Jurkat, Clone E6-1 (cell line): ENCODE measurements around the gene POGK.
"Not testable (repeated sequence)": the region's sequence is repeated elsewhere in the genome, so short reads cannot be mapped to it uniquely, and the experiment has no call there.

Source experiments
- DNase-seq: peaks from one replicate; pipeline ENCODE4 v3.0.0-alpha.2; 2011; ENCODE audit warnings: low read depth, low spot score
- H3K4me3 ChIP-seq: 2 replicates; pipeline ENCODE4 v1.5.1; 2011; ENCODE audit warnings: mild to moderate bottlenecking, low read length, control low read depth, moderate library complexity

The POGK gene

GRCh38 chr1:166848193-166848592 lies 8.9 kb downstream of the POGK start:
- H3K4me3 ChIP-seq, result no peak overlapping the region
- DNase-seq, result no peak

GRCh38 chr1:166849135-166849534 lies 9.9 kb downstream of the POGK start:
- DNase-seq, result no peak
- H3K4me3 ChIP-seq, result no peak overlapping the region

- DNase-seq, result no peak
- H3K4me3 ChIP-seq, result no peak overlapping the region
Observed at GRCh38 chr1:166852918-166853317, 13.6 kb downstream of the POGK start.

- H3K4me3 ChIP-seq, result no peak overlapping the region
- DNase-seq, result no peak
Observed at GRCh38 chr1:166855558-166855957, 16.3 kb downstream of the POGK start.

- DNase-seq, result no peak
Observed at GRCh38 chr1:166857995-166858394, 18.7 kb downstream of the POGK start.

GRCh38 chr1:166858726-166859419 lies 19.6 kb downstream of the POGK start:
- no peak for DNase-seq
- no peak overlapping the region for H3K4me3 ChIP-seq

More at GRCh38 chr1:166857995-166858394, 18.7 kb downstream of the POGK start:
- no peak overlapping the region for H3K4me3 ChIP-seq

GRCh38 chr1:166859597-166859996 lies 20.3 kb downstream of the POGK start:
- no peak overlapping the region for H3K4me3 ChIP-seq
- no peak for DNase-seq

- H3K4me3 ChIP-seq, result no peak overlapping the region
- DNase-seq, result no peak
Observed at GRCh38 chr1:166865926-166866325, 26.7 kb downstream of the POGK start.

GRCh38 chr1:166868639-166869038 lies 29.4 kb downstream of the POGK start:
- no peak for DNase-seq
- no peak overlapping the region for H3K4me3 ChIP-seq

- DNase-seq, result no peak
Observed at GRCh38 chr1:166869318-166870099, 30.2 kb downstream of the POGK start.

GRCh38 chr1:166870584-166870983 lies 31.3 kb downstream of the POGK start:
- no peak for DNase-seq
- H3K4me3 ChIP-seq, result no peak overlapping the region

More at GRCh38 chr1:166869318-166870099, 30.2 kb downstream of the POGK start:
- H3K4me3 ChIP-seq, result no peak overlapping the region

GRCh38 chr1:166874464-166874863 lies 35.2 kb downstream of the POGK start:
- DNase-seq, result no peak
- H3K4me3 ChIP-seq, result no peak overlapping the region

GRCh38 chr1:166875302-166875733 lies 36.0 kb downstream of the POGK start:
- no peak for DNase-seq

GRCh38 chr1:166875734-166876539 lies 36.7 kb downstream of the POGK start, which contains the start of gene TADA1:
Gene TADA1 (minus strand): TSS chr1:166876264. CDS start chr1:166876233, 31 bp downstream.
- DNase-seq, result peak; percentile 98
- peak within 1 kb of the TSS; percentile 71 for H3K4me3 ChIP-seq

More at GRCh38 chr1:166875302-166875733, 36.0 kb downstream of the POGK start:
- peak overlapping the region; percentile 71 for H3K4me3 ChIP-seq

- peak overlapping the region; percentile 59 for H3K4me3 ChIP-seq
- DNase-seq, result no peak
Observed at GRCh38 chr1:166876540-166876838, 37.2 kb downstream of the POGK start.

- not testable (repeated sequence) for H3K4me3 ChIP-seq, DNase-seq
Observed at GRCh38 chr1:166878173-166878917, 39.1 kb downstream of the POGK start.

- DNase-seq, result no peak
- H3K4me3 ChIP-seq, result no peak overlapping the region
Observed at GRCh38 chr1:166882893-166883292, 43.6 kb downstream of the POGK start.

- no peak overlapping the region for H3K4me3 ChIP-seq
- DNase-seq, result no peak
Observed at GRCh38 chr1:166884040-166884642, 44.9 kb downstream of the POGK start.

- DNase-seq, result peak; percentile 24
Observed at GRCh38 chr1:166884971-166885370, 45.7 kb downstream of the POGK start.

More at GRCh38 chr1:166884971-166885370, 45.7 kb downstream of the POGK start:
- no peak overlapping the region for H3K4me3 ChIP-seq
